Astrocyte of the cerebellum (primary cell): ENCODE data around the gene FITM1.
A peak's percentile ranks its signal among the peaks of the same experiment; 100 is the strongest.

Experiments
- DNase-seq: peaks from one replicate; pipeline ENCODE4 v3.0.0-alpha.2; 2011; ENCODE audit warnings: low read depth
- H3K4me3 ChIP-seq: 2 replicates; pipeline ENCODE4 v1.5.1; 2011; ENCODE audit warnings: mild to moderate bottlenecking, low read depth, low read length, moderate library complexity
- CTCF ChIP-seq: IDR thresholded peaks from 2 replicates; pipeline ENCODE4 v1.5.1; 2012; ENCODE audit warnings: low read length, low read depth, moderate library complexity, mild to moderate bottlenecking; ENCODE audit errors: missing control alignments
- in situ Hi-C: cut with HindIII; loops from 2 replicates; pipeline ENCODE4 v1.10.0; 2017; ENCODE audit warnings: low sequenced_read_pairs

Gene FITM1

DNA sequence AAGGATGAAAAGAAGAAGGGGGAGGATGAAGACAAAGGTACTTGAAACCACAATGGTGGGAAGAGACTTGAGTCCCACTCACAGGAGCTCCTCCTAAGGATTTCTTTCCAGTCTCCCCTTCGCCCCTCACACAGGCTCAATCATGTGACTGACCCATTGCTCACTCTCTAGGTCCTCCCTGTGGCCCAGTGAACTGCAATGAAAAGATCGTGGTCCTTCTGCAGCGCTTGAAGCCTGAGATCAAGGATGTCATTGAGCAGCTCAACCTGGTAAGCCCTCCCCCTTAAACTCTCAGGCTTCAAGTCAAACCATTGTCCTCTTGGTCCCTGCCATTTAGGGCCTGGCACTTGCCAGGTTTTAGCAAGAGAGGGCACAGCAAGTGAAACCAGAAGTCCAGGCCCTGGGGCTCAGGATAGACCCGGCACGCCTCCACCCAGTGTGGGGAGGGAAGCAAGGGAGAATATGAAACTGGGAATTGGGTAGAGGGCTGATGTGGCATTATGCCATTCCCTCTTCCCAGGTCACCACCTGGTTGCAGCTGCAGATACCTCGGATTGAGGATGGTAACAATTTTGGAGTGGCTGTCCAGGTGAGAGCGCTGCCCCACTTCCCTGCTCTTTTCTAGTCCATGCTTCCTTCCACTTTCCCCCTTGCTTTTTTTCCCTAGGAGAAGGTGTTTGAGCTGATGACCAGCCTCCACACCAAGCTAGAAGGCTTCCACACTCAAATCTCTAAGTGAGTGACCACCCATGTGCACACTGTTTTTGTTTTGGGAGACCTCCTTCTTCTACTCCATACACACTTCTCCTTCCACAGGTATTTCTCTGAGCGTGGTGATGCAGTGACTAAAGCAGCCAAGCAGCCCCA lies 7.3 kb downstream of the FITM1 start:
- no peak for TF ChIP-seq CTCF
- DNase-seq = no peak
- no peak overlapping the region for H3K4me3 ChIP-seq
- in situ Hi-C loops = no loop called here

GRCh38 chr14:24138396-24139271 lies 8.2 kb downstream of the FITM1 start:
- TF ChIP-seq CTCF = no peak
- no peak for DNase-seq
- no peak overlapping the region for H3K4me3 ChIP-seq
- in situ Hi-C loops = no loop called here

DNA sequence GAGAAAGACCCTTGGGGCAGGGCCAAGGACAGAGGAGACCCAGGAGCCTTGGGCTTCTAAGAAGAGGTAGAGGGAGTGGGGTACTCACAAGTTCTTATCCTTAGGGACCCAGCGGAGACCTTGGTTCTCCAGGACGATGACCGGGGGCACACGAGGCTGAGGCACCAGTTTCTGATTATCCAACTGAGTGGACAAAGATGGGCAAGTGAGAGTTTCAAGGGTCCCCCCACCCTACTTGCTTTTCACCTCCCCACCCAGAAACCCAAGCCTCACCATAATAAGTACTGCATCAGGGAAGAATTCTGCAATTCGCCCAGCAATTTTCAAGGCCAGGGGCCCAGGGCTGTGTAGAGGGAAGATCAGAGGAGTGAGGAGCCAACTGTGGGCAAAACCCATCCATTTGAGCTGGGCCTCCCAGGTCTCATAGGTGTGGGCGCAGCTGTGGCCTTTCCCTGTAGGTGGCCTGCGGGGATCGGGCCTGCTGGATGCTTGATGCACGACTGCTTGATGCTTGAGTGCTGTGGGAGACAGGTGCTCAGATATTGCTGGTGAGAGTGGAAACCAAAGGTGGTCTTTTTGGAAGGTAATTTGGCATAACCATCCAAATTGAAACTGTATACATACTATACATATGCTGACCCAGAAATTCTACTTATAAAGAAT lies 8.9 kb downstream of the FITM1 start:
- in situ Hi-C loops = no loop called here
- TF ChIP-seq CTCF = no peak
- H3K4me3 ChIP-seq = no peak overlapping the region
- no peak for DNase-seq

DNA sequence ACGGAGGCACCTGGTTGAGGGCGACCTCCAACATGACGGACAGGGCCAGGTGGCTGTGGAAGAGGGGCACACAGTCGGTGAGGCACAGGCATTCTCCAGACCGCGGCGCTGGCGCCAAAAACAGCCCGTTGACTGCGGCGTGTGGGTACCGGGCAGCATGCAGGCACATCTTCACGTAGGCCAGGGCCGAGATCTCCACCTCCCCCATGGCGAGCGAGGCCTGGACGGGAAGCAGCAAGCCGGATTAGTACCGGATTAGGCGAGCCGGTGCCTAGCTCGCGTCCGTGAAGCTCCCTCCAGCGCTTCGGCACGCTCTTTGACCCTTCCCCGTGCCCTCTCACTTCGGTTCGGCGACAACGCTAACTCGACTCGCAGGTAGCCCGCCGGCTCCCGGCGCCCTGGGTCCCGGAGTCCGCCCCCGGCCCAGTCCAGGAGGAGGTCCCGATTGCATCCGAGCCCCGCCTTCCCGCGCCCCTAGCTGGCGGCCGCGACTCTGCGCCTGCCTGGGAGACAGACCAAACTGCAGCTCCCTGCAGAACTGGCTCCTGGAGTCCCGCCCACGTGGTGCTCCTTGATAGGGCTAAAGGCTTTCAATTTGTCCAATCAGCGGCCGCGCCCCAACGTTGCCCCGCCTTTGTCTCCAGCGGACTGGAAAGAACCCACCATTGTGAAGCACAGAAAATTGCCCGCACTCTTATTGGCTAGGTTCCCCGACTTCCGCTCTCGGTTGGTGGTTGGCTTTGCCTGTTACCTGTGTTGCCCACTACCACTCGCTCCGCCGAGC lies 10.8 kb downstream of the FITM1 start, which contains the start of gene EMC9:
Gene EMC9, minus strand, starts transcription at position 495 of the 784 bp plus-strand sequence. Its CDS starts 287 bp downstream, at position 208.
- in situ Hi-C loops = no loop called here
- TF ChIP-seq CTCF = peak; percentile 47
- H3K4me3 ChIP-seq = peak within 1 kb of the TSS; percentile 75
- peak; percentile 99 for DNase-seq

DNA sequence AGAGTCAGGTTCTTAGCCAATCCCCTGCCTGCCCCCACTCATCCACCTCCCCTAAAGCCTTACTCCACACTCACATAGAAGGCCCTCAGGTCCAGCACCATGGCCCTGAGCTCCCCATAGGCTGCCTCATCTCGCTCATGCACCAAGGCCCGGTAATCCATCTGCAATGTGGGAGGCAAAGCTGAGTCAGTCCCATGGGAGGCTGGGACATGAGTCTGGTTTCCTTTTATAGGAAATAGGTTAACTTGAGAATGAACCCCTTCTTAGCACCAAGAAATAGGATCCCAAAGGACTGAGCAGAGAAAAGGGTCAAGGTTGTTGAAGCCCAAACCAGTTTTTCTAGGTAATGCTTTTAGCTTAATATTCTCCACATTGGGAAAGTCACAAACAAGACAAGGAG lies 13.1 kb downstream of the FITM1 start:
- H3K4me3 ChIP-seq = no peak overlapping the region
- in situ Hi-C loops = no loop called here
- no peak for TF ChIP-seq CTCF
- no peak for DNase-seq
